ENCODE measurements around the gene SLC30A4. TPM values are rescaled to one million over a fixed set of nuclear protein-coding genes. Genes with fewer than 3 reads are reported as not detected.

The SLC30A4 gene
- total and polyA plus RNA-seq, 2 donors (not counting 1 experiment from before 2014, with no cell fraction given), result 6.7 to 9.1 TPM

DNA sequence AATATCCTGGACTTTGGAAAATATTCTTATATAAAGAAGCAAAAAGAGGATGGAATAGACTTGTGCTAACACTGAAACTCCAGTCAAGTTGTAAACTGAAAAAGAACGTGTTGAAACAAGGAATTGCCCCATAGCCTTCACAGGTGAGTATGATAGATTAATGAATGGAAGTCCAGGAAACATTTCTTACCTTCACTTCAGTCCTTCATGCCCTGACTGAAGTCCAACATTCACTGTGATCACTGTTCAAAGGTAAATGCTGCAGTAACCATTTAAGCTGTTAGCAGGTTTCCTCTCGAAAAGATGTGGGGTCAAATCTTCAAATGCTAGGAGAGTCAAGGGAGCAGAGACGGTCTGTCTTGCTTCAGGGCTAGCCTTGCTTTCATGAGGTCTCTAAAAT lies 46.1 kb downstream of the SLC30A4 start:
- Histone ChIP-seq H3K79me2 (ENCODE audit: control insufficient read depth, insufficient read depth, low read length) (no peaks in the 10 kb centered on the region), H3K36me3 (replicated peaks in 1 of 2; ENCODE audit: control extremely low read depth in 1 of 2, control insufficient read depth in 1 of 2, extremely low read depth in 1 of 2, insufficient read depth in 2 of 2, low read length in 1 of 2) (no peaks in the 10 kb centered on the region), H3K4me1 (ENCODE audit: control insufficient read depth in 2 of 2, insufficient read depth in 2 of 2, low read length in 2 of 2) (no peaks in the 10 kb centered on the region), H3K4me3 (ENCODE audit: control extremely low read depth in 1 of 5, extremely low read depth in 1 of 5, insufficient read depth in 1 of 5, low read depth in 2 of 5, low read length in 4 of 5) (no peak overlapping the region), H4K20me1 (ENCODE audit: control insufficient read depth, insufficient read depth, low read length, poor library complexity, severe bottlenecking) (no peaks in the 10 kb centered on the region), H3K9me3 (ENCODE audit: control extremely low read depth in 1 of 3, control insufficient read depth in 2 of 3, insufficient read depth in 1 of 3, low read length in 2 of 3) (no peaks in the 10 kb centered on the region), H3K9ac (ENCODE audit: low read length) (no peak overlapping the region), H3K27me3 (replicated peaks in 1 of 4; ENCODE audit: control extremely low read depth in 1 of 4, control insufficient read depth in 3 of 4, insufficient read depth in 4 of 4, low read length in 3 of 4) (peaks cover 0 to 2% (median 0%) of the 10 kb centered on the region in 4 experiments), H3K4me2 (replicated peaks; ENCODE audit: low read depth, low read length, poor library complexity, severe bottlenecking) (no peak overlapping the region), H2AFZ (ENCODE audit: insufficient read depth, low read depth, low read length, poor library complexity, severe bottlenecking) (no peak overlapping the region), H3K27ac (ENCODE audit: low read length in 2 of 2) (no peak overlapping the region)
- Mint-ChIP-seq H3K4me1 (no peaks in the 10 kb centered on the region), H3K4me3 (no peak overlapping the region), H3K27ac (no peak overlapping the region), H3K9me3 (ENCODE audit: insufficient read depth) (no peaks in the 10 kb centered on the region), H3K27me3 (peaks cover 4% of the 10 kb centered on the region)
- no peak for TF ChIP-seq EZH2 (IDR thresholded peaks at IDR 0.05; ENCODE audit: borderline replicate concordance, insufficient read depth, low read depth, low read length, poor library complexity, severe bottlenecking)
- TF ChIP-seq, protein P1, sequence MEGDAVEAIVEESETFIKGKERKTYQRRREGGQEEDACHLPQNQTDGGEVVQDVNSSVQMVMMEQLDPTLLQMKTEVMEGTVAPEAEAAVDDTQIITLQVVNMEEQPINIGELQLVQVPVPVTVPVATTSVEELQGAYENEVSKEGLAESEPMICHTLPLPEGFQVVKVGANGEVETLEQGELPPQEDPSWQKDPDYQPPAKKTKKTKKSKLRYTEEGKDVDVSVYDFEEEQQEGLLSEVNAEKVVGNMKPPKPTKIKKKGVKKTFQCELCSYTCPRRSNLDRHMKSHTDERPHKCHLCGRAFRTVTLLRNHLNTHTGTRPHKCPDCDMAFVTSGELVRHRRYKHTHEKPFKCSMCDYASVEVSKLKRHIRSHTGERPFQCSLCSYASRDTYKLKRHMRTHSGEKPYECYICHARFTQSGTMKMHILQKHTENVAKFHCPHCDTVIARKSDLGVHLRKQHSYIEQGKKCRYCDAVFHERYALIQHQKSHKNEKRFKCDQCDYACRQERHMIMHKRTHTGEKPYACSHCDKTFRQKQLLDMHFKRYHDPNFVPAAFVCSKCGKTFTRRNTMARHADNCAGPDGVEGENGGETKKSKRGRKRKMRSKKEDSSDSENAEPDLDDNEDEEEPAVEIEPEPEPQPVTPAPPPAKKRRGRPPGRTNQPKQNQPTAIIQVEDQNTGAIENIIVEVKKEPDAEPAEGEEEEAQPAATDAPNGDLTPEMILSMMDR (IDR thresholded peaks at IDR 0.05), result no peak
- 88% methylated on average over 2 of the region's 3 CpGs for WGBS (ENCODE audit: insufficient coverage)
- ChIA-PET POLR2A (no interaction called here), CTCF (interaction anchor here (0.6 to 1.6 kb wide), 2 partner anchors 31 to 135 kb away, joined by 3 to 8 read pairs; no protein-coding TSS in a partner anchor)
- no peak for DNase-seq
- ATAC-seq (ENCODE audit: low read depth), result no peak
- intact Hi-C loops (cut with micrococcal nuclease), result no loop called here

DNA sequence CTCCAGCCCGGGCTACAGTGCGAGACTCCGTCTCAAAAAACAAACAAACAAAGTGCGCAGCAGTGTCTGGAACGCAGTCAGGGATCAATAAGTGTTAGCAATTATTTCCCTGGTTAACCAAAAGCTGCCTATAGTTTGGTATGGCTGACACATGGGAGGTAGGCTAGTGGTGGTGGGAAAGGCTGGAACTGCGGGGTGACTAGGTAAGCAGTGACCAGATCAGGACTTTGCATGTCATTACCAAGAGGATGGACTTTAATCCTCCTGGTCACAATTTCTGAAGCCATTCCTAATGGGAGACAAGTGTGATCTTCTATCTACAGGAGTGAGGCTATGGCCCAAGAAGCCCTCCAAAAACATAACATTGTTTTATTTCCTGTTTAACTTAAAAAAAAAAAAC lies 47.8 kb downstream of the SLC30A4 start:
- no peaks in the 10 kb centered on the region for H3K36me3 ChIP-seq (replicated peaks in 1 of 2; ENCODE audit: control extremely low read depth in 1 of 2, control insufficient read depth in 1 of 2, extremely low read depth in 1 of 2, insufficient read depth in 2 of 2, low read length in 1 of 2)
- 100% methylated on average over 6 of the region's 6 CpGs for WGBS (ENCODE audit: insufficient coverage)
- no peaks in the 10 kb centered on the region for H3K4me1 ChIP-seq (ENCODE audit: control insufficient read depth in 2 of 2, insufficient read depth in 2 of 2, low read length in 2 of 2)
- H3K4me2 ChIP-seq (replicated peaks; ENCODE audit: low read depth, low read length, poor library complexity, severe bottlenecking), result no peak overlapping the region
- no peak overlapping the region for H3K4me3 ChIP-seq (ENCODE audit: control extremely low read depth in 1 of 5, extremely low read depth in 1 of 5, insufficient read depth in 1 of 5, low read depth in 2 of 5, low read length in 4 of 5)
- DNase-seq (no peak), ATAC-seq (ENCODE audit: low read depth) (no peak)
- H3K27me3 ChIP-seq (replicated peaks in 1 of 4; ENCODE audit: control extremely low read depth in 1 of 4, control insufficient read depth in 3 of 4, insufficient read depth in 4 of 4, low read length in 3 of 4), result peaks cover 0 to 3% (median 0%) of the 10 kb centered on the region in 4 experiments
- no peaks in the 10 kb centered on the region for H4K20me1 ChIP-seq (ENCODE audit: control insufficient read depth, insufficient read depth, low read length, poor library complexity, severe bottlenecking)
- intact Hi-C loops (cut with micrococcal nuclease), result no loop called here
- H3K27ac ChIP-seq (ENCODE audit: low read length in 2 of 2), result no peak overlapping the region
- Mint-ChIP-seq H3K27ac (no peak overlapping the region), H3K9me3 (ENCODE audit: insufficient read depth) (no peaks in the 10 kb centered on the region), H3K4me1 (no peaks in the 10 kb centered on the region), H3K4me3 (no peak overlapping the region), H3K27me3 (peaks cover 4% of the 10 kb centered on the region)
- ChIA-PET POLR2A (no interaction called here), CTCF (interaction anchor here (0.7 to 1.9 kb wide), 4 partner anchors 15 to 221 kb away, joined by 3 to 8 read pairs (median 4); no protein-coding TSS in a partner anchor)
- no peaks in the 10 kb centered on the region for H3K79me2 ChIP-seq (ENCODE audit: control insufficient read depth, insufficient read depth, low read length)
- no peak overlapping the region for H3K9ac ChIP-seq (ENCODE audit: low read length)
- TF ChIP-seq, protein P1 (IDR thresholded peaks at IDR 0.05), result no peak
- TF ChIP-seq EZH2 (IDR thresholded peaks at IDR 0.05; ENCODE audit: borderline replicate concordance, insufficient read depth, low read depth, low read length, poor library complexity, severe bottlenecking), result no peak
- no peaks in the 10 kb centered on the region for H3K9me3 ChIP-seq (ENCODE audit: control extremely low read depth in 1 of 3, control insufficient read depth in 2 of 3, insufficient read depth in 1 of 3, low read length in 2 of 3)
- H2AFZ ChIP-seq (ENCODE audit: insufficient read depth, low read depth, low read length, poor library complexity, severe bottlenecking), result no peak overlapping the region

Measured in B cell (primary cell).